GM18870 (cell line): ENCODE data around the gene C22orf15.
"Not testable (repeated sequence)": the region's sequence is repeated elsewhere in the genome, so short reads cannot be mapped to it uniquely, and the experiment has no call there.

ENCODE experiments used
- ATAC-seq: cut with Tn5 transposase; IDR thresholded peaks from one replicate; pipeline ENCODE4 v1.9.1; 2021; ENCODE audit warnings: moderate library complexity; ENCODE audit not compliant: unreplicated experiment

The C22orf15 gene

GRCh38 chr22:23762842-23763578, at the start of gene C22orf15:
Gene C22orf15 (plus strand): TSS chr22:23762990. CDS start chr22:23763307, 317 bp downstream.
- ATAC-seq, result no peak

GRCh38 chr22:23713696-23714595, 48.8 kb upstream of the C22orf15 start:
- no peak for ATAC-seq

- no peak for ATAC-seq
Observed at GRCh38 chr22:23714596-23715578, 47.9 kb upstream of the C22orf15 start.

- no peak for ATAC-seq
Observed at GRCh38 chr22:23715806-23716375, 46.9 kb upstream of the C22orf15 start.

GRCh38 chr22:23716811-23717801, 45.7 kb upstream of the C22orf15 start:
- ATAC-seq, result no peak

GRCh38 chr22:23718371-23719165, 44.2 kb upstream of the C22orf15 start:
- ATAC-seq, result no peak

GRCh38 chr22:23720855-23721254, 41.9 kb upstream of the C22orf15 start:
- no peak for ATAC-seq

- no peak for ATAC-seq
Observed at GRCh38 chr22:23722160-23722559, 40.6 kb upstream of the C22orf15 start.

GRCh38 chr22:23722724-23723123, 40.1 kb upstream of the C22orf15 start:
- no peak for ATAC-seq

GRCh38 chr22:23728108-23728507, 34.7 kb upstream of the C22orf15 start:
- not testable (repeated sequence) for ATAC-seq

GRCh38 chr22:23737696-23738095, 25.1 kb upstream of the C22orf15 start:
- no peak for ATAC-seq

GRCh38 chr22:23742505-23743264, 20.1 kb upstream of the C22orf15 start:
- ATAC-seq, result no peak

- ATAC-seq, result no peak
Observed at GRCh38 chr22:23743303-23743705, 19.5 kb upstream of the C22orf15 start.

- ATAC-seq, result no peak
Observed at GRCh38 chr22:23744001-23744400, 18.8 kb upstream of the C22orf15 start.

- no peak for ATAC-seq
Observed at GRCh38 chr22:23744485-23744884, 18.3 kb upstream of the C22orf15 start.

- ATAC-seq, result no peak
Observed at GRCh38 chr22:23745791-23746190, 17.0 kb upstream of the C22orf15 start.

- no peak for ATAC-seq
Observed at GRCh38 chr22:23749841-23750301, 12.9 kb upstream of the C22orf15 start.

GRCh38 chr22:23750367-23750713, 12.4 kb upstream of the C22orf15 start:
- no peak for ATAC-seq
